Suppressor macrophage (primary cell): Measurements from ENCODE around the gene NOX4.

Experiments
- DNase-seq, 4 experiments: peaks; one replicate each; pipeline ENCODE4 v3.0.0-alpha.2; 2020 to 2022
- total RNA-seq, 17 experiments: gene quantifications; one replicate each; lab custom pipeline; 2026; ENCODE audit warnings: mixed read lengths in 6 of 17, inconsistent platforms in 3 of 17; lab: John Stamatoyannopoulos, UW

NOX4 gene
- 0 to 2.6 (median 0) reads per million in 17 experiments for total RNA-seq

GRCh38 chr11:89490981-89491690, at the start of gene NOX4:
Gene NOX4, minus strand, starts transcription at chr11:89491375. Its CDS starts 129 bp downstream, at chr11:89491246.
- DNase-seq = no peak

DNA sequence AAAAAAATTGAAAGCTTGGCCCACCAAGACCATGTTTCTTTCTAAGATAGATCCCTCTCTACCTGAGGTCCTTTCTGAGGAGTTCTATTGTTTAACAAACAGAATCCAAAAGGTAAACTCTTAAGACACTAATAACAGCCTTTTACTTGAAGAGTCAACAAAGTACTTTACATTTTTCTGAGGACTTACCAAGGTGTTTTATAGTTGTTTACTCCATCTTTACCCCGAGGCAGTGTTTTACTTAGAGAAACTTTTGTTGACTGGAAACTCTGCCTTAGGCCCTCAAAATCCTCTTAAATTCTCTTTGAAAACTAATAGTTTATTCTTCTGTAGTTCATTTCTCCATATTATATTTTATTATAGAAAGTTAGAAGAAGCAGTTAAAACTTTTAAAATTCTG, 49.7 kb upstream of the NOX4 start:
- no peak for DNase-seq

- DNase-seq = no peak
Observed at GRCh38 chr11:89537936-89538335, 46.8 kb upstream of the NOX4 start.

DNA sequence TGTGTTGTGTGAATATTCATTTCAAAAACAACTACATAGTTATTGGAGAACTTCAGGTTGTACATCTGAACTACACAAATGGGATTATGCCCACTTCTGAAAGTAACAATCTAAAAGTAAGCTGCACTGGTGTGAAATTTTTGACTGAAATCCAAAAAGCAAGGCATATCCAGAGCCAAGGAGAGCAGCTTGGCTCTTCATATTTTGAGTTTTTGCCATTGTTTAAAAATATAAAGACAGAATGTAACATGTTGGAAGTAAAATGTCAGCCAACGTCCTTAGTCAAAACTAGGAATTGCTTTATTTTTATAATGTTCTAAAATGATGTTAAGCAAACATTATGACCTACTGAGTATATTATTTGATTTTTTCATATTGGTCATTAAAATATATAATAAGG, 45.8 kb upstream of the NOX4 start:
- no peak for DNase-seq

GRCh38 chr11:89535221-89535620, 44.0 kb upstream of the NOX4 start:
- DNase-seq = no peak

GRCh38 chr11:89529626-89530380, 38.6 kb upstream of the NOX4 start:
- DNase-seq = no peak

- no peak for DNase-seq
Observed at GRCh38 chr11:89521792-89522191, 30.6 kb upstream of the NOX4 start.

- DNase-seq = no peak
Observed at GRCh38 chr11:89521294-89521693, 30.1 kb upstream of the NOX4 start.

DNA sequence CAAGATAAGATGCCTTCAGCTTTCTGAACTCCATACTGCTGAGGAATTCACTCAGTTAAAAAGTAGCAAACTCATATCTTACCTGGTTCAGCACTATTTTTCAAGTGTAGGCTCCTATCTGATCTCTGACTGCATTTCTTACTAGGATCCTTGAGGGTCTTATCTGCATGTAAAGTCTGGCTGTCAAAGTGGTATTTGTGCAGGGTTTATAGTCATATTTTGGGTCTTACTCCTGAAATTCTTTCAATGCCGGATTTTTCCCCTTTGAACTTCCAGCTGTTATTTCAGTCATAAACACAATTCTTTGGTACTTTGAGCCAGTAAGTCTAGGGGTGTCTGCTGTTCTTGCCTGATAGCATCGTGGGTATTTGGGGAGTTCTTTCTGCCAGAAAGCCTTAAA, 25.3 kb upstream of the NOX4 start:
- no peak for DNase-seq

DNA sequence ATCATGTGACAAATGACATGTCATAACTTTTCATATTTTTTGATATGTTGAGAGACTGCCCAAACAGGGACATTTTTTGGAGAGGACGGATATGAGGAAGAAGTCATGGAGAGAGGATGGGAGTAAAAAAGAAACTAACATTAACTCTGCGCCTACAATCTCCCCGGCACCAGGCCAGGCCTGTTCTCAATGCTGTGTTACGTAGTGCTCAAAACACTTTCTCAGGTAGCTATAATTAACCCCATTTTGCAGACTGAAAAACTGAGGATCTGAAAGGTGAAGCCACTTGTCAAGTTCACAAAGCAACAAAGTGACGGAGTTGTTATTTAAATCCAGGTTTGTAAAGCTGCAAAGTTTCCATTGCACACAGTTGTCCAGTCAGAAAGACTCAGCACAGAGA, 17.4 kb upstream of the NOX4 start:
- no peak for DNase-seq

GRCh38 chr11:89504270-89504669, 13.1 kb upstream of the NOX4 start:
- DNase-seq = no peak

DNA sequence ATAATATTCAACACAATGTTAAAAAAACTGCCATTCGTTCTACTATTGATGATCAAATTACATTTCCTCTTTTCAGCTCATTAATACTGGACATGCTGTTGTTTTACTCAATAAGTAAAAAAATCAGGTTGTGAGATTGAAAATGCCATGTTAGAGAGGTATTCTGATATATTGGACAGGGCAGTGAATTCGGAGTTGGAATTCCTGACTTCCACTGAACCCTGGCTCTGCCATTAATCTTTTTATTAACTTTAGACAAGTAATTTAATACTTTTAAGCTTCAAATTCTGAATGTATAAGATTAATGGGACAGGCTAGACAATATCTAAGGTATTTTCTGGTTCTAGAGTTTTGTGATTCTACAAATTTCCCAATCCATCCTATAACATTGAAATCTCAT, 12.2 kb upstream of the NOX4 start:
- no peak for DNase-seq

DNA sequence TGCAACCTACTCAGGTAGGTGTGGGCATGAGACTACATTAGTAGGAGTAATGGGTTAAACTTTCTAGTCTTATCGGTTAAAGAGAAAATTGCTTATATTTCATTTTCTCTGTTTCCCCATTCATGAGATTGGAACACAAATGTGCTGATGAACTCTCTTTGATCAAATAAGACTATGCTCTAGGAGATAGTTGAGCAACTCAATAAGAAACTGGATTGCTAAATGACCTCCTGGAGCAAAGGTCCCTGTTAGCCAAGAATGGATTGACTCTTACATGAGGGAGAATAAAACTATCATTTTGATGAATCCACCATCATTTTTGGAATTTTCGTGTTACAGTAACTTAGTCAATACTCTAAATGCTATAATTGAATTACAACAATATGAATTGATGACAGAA, 11.1 kb upstream of the NOX4 start:
- no peak for DNase-seq

- no peak for DNase-seq
Observed at GRCh38 chr11:89500336-89500735, 9.2 kb upstream of the NOX4 start.

DNA sequence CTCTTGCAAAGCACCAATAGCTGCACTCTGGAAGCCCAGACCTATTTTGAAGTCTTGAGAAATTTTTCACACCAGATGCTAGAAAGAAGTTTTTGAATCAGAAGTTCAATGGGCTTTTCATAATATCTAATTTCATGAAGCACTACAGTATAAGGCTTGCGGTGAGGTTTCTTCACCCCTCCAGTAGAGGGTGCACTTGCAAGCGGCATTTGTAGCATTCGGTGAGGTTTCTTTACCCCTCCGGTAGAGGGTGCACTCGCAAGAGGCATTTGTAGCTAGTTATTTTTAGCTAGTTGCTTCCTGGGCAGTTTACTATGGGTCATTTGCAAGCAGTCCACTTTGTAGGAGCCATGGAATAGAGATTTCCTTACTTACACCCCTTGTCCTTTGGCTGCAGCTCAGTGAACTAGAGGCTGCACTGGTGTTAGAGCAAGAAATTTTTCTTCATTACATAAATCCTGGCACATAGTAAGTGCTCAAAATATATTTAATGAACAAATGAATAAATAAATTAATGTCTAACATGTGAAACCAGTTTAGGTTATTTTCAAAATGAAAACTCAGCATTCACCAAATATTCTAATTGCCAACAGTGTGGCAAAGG, 7.8 kb upstream of the NOX4 start:
- peak in 2 of 4 experiments; percentile 2 to 5 for DNase-seq

- DNase-seq = no peak
Observed at GRCh38 chr11:89495951-89496350, 4.8 kb upstream of the NOX4 start.

DNA sequence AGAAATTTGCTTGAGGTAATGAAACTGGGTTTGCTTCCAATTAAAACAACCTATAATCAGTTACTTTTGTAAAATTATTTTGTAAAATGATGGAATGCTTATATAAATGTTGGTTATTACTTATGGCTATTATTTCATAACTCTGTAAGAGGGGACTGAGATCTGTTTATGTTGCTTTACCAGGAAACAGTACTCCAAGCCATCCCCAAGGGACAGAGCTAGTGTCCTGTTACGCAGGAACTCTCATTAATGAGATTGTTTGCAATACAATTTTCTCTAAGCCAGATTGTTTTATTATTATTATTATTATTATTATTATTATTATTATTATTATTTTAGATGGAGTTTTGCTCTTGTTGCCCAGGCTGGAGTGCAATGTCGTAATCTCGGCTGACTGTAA, 2.3 kb upstream of the NOX4 start:
- DNase-seq = no peak

- DNase-seq = no peak
Observed at GRCh38 chr11:89490602-89490980, 584 bp downstream of the NOX4 start.

DNA sequence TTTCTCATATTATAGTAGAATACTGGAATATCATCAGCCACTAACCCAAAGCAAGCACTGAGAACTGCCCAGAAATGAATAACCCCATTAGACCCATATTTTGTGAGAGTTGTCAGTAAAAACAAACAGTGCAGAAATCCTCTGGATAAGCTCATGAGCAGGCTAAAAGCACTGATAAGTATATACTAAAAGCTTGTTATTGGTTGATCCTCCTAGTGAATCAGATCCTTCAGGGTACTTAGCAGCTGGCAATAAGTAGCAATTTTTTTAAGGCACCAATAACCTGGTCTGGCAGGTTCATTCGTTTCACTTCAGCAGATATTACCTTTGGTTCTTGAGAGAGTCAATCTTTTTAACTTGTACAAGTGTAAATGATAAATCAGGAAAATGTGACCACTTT, 1.2 kb downstream of the NOX4 start:
- no peak for DNase-seq

- no peak for DNase-seq
Observed at GRCh38 chr11:89487016-89487415, 4.2 kb downstream of the NOX4 start.

DNA sequence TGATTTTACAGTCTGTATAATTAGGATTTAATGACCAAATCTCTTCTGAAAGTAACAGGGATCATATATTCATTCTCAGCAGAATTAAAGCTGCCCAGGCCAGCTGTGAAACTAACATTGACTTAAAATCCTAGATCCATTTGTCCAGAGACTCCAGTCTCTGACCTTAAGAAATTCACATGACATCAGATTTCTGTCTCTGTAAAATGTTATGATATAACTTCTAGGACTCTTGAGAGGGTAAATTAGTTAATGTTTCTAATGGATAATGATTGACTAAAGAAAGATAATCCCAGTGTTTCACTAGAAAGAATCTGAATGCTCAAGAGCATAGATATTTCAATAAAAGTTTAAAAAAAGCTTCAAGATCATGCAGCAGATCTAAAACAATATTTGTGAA, 6.3 kb downstream of the NOX4 start:
- DNase-seq = no peak

GRCh38 chr11:89477175-89477574, 14.0 kb downstream of the NOX4 start:
- DNase-seq = no peak

DNA sequence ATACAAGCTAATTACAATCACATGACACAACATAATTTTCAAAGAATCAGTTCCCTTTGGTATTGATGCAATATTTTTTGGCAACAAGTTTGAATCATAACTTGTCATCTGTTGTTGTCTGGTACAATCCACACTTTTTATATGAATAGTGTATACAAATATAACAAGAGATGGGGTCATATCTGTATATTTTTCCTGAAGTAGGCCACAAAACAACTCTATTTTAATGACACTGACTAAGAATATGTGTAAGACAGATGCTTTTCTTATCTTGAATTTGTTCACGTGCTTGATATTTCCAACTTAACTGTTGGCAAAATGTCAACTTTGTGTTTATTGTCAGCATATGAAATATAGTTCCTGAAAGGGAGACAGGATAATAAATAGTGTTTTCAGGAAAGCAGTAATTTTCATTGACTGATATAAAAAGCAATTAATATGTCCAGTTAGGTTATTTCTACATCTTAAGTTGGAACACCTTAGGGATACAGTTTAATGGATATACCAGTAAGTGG, 27.9 kb downstream of the NOX4 start:
- DNase-seq = no peak

DNA sequence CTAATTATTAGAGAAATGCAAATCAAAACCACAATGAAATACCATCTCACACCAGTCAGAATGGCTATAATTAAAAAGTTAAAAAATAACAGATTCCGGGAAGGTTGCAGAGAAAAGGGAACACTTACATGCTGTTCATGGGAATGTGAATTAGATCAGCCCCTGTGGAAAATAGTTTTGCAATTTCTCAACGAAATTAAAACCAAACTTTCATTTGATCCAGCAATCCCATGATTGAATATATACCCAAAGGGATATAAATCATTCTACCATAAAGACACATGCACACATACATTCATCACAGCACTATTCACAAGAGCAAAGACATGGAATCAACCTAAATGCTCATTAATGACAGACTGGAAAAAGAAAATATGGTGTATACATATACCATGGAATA, 32.5 kb downstream of the NOX4 start:
- no peak for DNase-seq
